GM23248 (cell line): ENCODE results near the gene ACIN1. TPM values are rescaled to one million over a fixed set of nuclear protein-coding genes. Genes with fewer than 3 reads are reported as not detected.

Experiments used
- DNase-seq: peaks from one replicate; pipeline ENCODE4 v3.0.0-alpha.2; 2015
- H2AFZ ChIP-seq: fragments of 200-600 bp; sonication (generic); 2 replicates; pipeline ENCODE4 v1.6.1; 2016; ENCODE audit warnings: antibody characterized with exemption
- H3F3A ChIP-seq: fragments of 200-600 bp; sonication (generic); 2 replicates; pipeline ENCODE4 v1.6.1; 2016; ENCODE audit warnings: mild to moderate bottlenecking, antibody characterized with exemption, mixed run types; ENCODE audit not compliant: insufficient read depth
- H3K27ac ChIP-seq: fragments of 200-600 bp; sonication (generic); 2 replicates; pipeline ENCODE4 v1.5.1; 2016; ENCODE audit warnings: mild to moderate bottlenecking
- H3K27me3 ChIP-seq: fragments of 200-600 bp; sonication (generic); replicated peaks from 2 replicates; pipeline ENCODE4 v1.6.1; 2016; ENCODE audit warnings: mild to moderate bottlenecking; ENCODE audit not compliant: insufficient read depth
- H3K36me3 ChIP-seq: fragments of 200-600 bp; sonication (generic); 2 replicates; pipeline ENCODE4 v1.6.1; 2016; ENCODE audit warnings: low read depth, mild to moderate bottlenecking
- H3K4me1 ChIP-seq: fragments of 200-600 bp; sonication (generic); 2 replicates; pipeline ENCODE4 v1.6.1; 2016; ENCODE audit warnings: mild to moderate bottlenecking; ENCODE audit not compliant: insufficient read depth
- H3K4me2 ChIP-seq: fragments of 200-600 bp; sonication (generic); one replicate; pipeline ENCODE4 v1.6.1; 2016; ENCODE audit warnings: mild to moderate bottlenecking; ENCODE audit not compliant: unreplicated experiment
- H3K4me3 ChIP-seq: fragments of 200-600 bp; sonication (generic); 2 replicates; pipeline ENCODE4 v1.5.1; 2016; ENCODE audit warnings: mild to moderate bottlenecking
- H3K79me2 ChIP-seq: fragments of 200-600 bp; sonication (generic); 2 replicates; pipeline ENCODE4 v1.6.1; 2016; ENCODE audit warnings: mild to moderate bottlenecking; ENCODE audit not compliant: insufficient read depth
- H3K9ac ChIP-seq: fragments of 200-600 bp; sonication (generic); 2 replicates; pipeline ENCODE4 v1.6.1; 2016; ENCODE audit warnings: mild to moderate bottlenecking
- H3K9me2 ChIP-seq: fragments of 200-600 bp; sonication (generic); 2 replicates; pipeline ENCODE4 v1.6.1; 2016; ENCODE audit warnings: mixed run types, mild to moderate bottlenecking, moderate library complexity; ENCODE audit not compliant: insufficient read depth
- H3K9me3 ChIP-seq: fragments of 200-600 bp; sonication (generic); one replicate; pipeline ENCODE4 v1.6.1; 2017; ENCODE audit warnings: low read depth
- H4K20me1 ChIP-seq: fragments of 200-600 bp; sonication (generic); 2 replicates; pipeline ENCODE4 v1.6.0; 2016; ENCODE audit not compliant: insufficient read depth
- EZH2 ChIP-seq: fragments of 200-600 bp; sonication (generic); IDR thresholded peaks from 2 replicates; pipeline ENCODE4 v1.6.1; 2018; ENCODE audit warnings: antibody characterized with exemption, mild to moderate bottlenecking; ENCODE audit not compliant: insufficient read depth, poor library complexity, severe bottlenecking
- EZH2phosphoT487 ChIP-seq: fragments of 200-600 bp; sonication (generic); IDR thresholded peaks from 2 replicates; pipeline ENCODE4 v1.6.1; 2018; ENCODE audit warnings: antibody characterized with exemption, moderate library complexity, mild to moderate bottlenecking, low read depth; ENCODE audit not compliant: insufficient read depth
- WGBS, 2 experiments: methylation state at CpG; one replicate each; pipeline ENCODE4 v1.1.6; 2015 to 2017; ENCODE audit warnings: low lambda C conversion rate in 2 of 2, low coverage in 1 of 2; ENCODE audit errors: missing lambda C conversion rate in 2 of 2; 5-methylcytosine and 5-hydroxymethylcytosine counted together
- in situ Hi-C: fragments of 300-500 bp; cut with MboI; formaldehyde crosslinking; loops from 2 replicates; pipeline ENCODE4 v1.15.0; 2020
- polyA plus RNA-seq: library from polyadenylated mRNA; unstranded; fragments of >200 nt; fragmentation: Nextera tagmentation; extraction: Ambion mirVana; gene quantifications from 2 replicates; pipeline ENCODE4 v1.2.1, GENCODE V29; 2016
- total RNA-seq: library from RNA; depleted of rRNA; stranded (reverse); fragments of >200 nt; shearing (Covaris generic); gene quantifications from 2 replicates; pipeline ENCODE4 v1.2.3, GENCODE V29; 2014

The ACIN1 gene
- total and polyA plus RNA-seq, 2 experiments from 2014 or later, result 35.5 to 63.7 TPM

DNA sequence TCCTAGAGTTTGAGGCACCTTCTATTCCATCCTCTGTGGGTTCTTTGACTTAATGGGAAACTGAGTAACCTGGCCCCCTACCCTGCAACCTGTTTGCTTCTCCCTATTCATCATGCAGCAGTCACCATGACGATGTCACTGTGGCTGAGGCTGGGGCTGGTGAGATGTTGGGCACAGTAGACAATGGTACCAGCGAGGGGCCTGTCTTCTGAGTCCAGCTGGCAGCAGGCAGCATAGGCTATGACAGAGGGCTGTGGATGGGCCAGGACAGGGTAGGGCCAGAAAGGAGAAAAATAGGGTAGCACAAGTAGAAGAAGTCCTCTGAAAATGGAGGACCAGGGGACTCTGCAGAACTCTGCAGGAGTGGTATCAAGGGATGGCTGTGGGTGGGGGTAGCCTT lies 7.9 kb upstream of the ACIN1 start:
- Histone ChIP-seq H3K27ac (no peak overlapping the region), H3K9ac (no peak overlapping the region), H3F3A (peaks cover 14% of the 10 kb centered on the region), H3K4me3 (no peak overlapping the region), H3K79me2 (peaks cover 28% of the 10 kb centered on the region), H4K20me1 (peaks cover 13% of the 10 kb centered on the region; the same call in 1 of the 2 replicates), H3K9me2 (no peaks in the 10 kb centered on the region), H2AFZ (no peak overlapping the region), H3K4me2 (no peak overlapping the region), H3K4me1 (peaks cover 5% of the 10 kb centered on the region; the same call in 1 of the 2 replicates), H3K36me3 (peaks cover 12% of the 10 kb centered on the region; the same call in 1 of the 2 replicates), H3K9me3 (no peaks in the 10 kb centered on the region), H3K27me3 (no peaks in the 10 kb centered on the region)
- 90 to 98% methylated on average over 2 of the region's 2 CpGs for WGBS, 2 experiments
- in situ Hi-C loops, result no loop called here
- no peak for DNase-seq
- TF ChIP-seq EZH2phosphoT487 (no peak), EZH2 (no peak)

DNA sequence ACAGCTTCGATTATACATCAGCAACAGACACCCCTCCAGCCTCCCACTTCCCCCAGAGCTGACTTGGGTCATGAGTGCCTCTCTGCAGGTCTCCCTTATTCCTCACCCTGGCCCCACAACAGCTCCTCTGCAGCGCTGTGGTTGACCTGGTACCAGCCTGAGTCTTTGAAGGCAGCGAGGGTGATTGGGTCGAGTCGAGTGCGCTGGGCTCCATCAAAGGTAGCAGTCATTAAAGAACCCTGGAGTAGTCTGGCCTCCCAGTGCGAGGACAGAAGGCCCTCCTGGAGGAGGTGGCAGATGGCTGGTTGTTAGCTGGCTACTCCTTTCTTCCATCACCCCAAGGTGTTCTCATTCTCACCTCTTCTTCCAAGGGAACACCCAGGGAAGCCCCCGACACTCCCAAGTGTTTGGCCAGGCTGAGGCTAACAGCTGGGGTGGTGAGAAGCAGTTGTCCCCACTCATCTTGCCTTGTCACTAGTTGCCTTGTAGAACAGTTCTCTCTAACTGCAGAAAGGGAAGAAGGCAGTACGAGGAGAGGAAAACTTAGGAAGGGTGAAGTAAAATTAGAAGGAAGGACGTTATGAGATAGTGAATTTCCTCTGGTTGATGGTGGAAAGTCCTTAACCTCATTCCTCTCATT lies 7.2 kb upstream of the ACIN1 start:
- H3K9me3 ChIP-seq, result no peaks in the 10 kb centered on the region
- peaks cover 12% of the 10 kb centered on the region for H3K4me1 ChIP-seq
- TF ChIP-seq EZH2phosphoT487 (no peak), EZH2 (no peak)
- DNase-seq, result no peak
- no peak overlapping the region for H3K27ac ChIP-seq
- peaks cover 35% of the 10 kb centered on the region for H3K79me2 ChIP-seq
- no peaks in the 10 kb centered on the region for H3K9me2 ChIP-seq
- no peaks in the 10 kb centered on the region for H3K27me3 ChIP-seq
- H3K4me3 ChIP-seq, result no peak overlapping the region
- 63 to 66% methylated on average over 10 of the region's 10 CpGs for WGBS, 2 experiments
- peaks cover 14% of the 10 kb centered on the region; the same call in 1 of the 2 replicates for H4K20me1 ChIP-seq
- no peak overlapping the region for H3K4me2 ChIP-seq
- H3F3A ChIP-seq, result peaks cover 14% of the 10 kb centered on the region
- in situ Hi-C loops, result no loop called here
- H2AFZ ChIP-seq, result no peak overlapping the region
- no peak overlapping the region for H3K9ac ChIP-seq
- peaks cover 15% of the 10 kb centered on the region; the same call in 1 of the 2 replicates for H3K36me3 ChIP-seq

DNA sequence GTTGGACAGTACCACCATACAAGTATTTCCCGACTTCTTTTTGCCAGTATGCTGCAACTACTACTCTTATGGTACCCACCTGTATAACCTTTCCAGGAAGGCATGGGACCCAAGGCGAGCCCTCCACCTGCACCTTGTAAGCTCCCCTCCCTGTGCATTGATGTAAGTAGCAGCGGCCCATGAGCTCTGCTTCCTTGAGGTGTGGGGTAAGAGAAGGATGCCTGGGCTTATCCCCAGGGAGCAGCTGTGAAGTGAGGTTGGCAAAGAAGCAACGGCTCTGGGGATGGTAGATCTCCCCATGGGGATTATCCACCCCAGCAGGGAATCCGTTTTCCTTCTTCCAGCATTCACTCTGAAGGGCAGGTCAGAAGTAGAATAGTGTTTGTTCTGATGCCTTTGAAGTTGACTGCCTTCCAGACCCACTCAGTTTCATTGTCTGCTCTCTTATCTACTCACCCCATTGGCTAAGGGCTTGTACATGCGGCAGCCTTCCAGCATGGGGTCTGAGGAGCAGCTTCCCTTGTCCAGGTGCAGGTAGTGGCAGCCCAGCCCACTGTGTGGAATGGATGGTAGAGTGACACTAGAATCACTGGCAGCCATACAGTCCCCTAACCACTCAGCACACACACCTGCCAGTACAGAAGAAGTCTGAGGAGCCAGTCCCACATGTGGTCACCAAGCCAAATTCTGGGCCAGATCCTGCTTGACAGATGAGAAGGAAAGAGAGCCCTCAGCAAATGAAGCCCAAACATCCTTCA lies 6.5 kb upstream of the ACIN1 start:
- H3K4me2 ChIP-seq, result no peak overlapping the region
- in situ Hi-C loops, result no loop called here
- no peak overlapping the region for H2AFZ ChIP-seq
- no peak overlapping the region for H3K27ac ChIP-seq
- H3F3A ChIP-seq, result peaks cover 14% of the 10 kb centered on the region
- H3K27me3 ChIP-seq, result no peaks in the 10 kb centered on the region
- H3K9ac ChIP-seq, result no peak overlapping the region
- H4K20me1 ChIP-seq, result peaks cover 18% of the 10 kb centered on the region; the same call in 1 of the 2 replicates
- no peaks in the 10 kb centered on the region for H3K9me2 ChIP-seq
- peaks cover 18% of the 10 kb centered on the region for H3K4me1 ChIP-seq
- 65 to 67% methylated on average over 6 of the region's 6 CpGs for WGBS, 2 experiments
- no peaks in the 10 kb centered on the region for H3K9me3 ChIP-seq
- H3K79me2 ChIP-seq, result peaks cover 42% of the 10 kb centered on the region
- no peak for DNase-seq
- H3K36me3 ChIP-seq, result peaks cover 15% of the 10 kb centered on the region; the same call in 1 of the 2 replicates
- TF ChIP-seq EZH2 (no peak), EZH2phosphoT487 (no peak)
- no peak overlapping the region for H3K4me3 ChIP-seq

DNA sequence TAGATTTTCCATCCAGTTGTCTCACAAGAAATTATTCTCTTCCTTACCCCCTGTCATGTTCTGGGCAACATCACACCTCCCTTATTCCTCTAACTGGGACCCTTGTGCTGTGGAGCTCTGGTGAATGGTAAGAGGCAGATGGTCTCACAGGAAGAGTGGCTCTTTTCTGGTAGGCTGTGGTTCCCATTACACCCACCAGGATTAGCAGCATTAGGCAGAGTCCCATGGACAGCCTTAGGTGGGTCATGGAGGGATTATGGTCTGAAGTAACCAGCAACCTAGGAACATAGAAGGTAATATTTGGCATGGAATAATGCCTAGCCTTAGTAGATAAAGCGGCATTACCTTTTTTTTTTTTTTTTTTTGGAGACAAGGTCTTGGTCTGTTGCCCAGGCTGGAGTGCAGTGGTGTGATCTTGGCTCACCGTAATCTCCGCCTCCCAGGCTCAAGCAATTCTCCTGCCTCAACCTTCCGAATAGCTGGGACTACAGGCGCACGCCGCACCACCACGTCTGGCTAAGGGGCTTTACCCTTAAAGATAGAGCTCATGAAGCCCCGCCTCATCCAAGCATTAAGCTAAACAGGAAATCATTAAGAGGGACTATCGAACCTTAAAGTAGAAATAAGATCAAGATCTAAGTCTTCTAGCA lies 4.4 kb upstream of the ACIN1 start:
- H3K4me2 ChIP-seq, result no peak overlapping the region
- DNase-seq, result no peak
- H3K79me2 ChIP-seq, result peaks cover 54% of the 10 kb centered on the region
- 92 to 98% methylated on average over 10 of the region's 10 CpGs for WGBS, 2 experiments
- H3K9me2 ChIP-seq, result no peaks in the 10 kb centered on the region
- no peak overlapping the region for H2AFZ ChIP-seq
- no peaks in the 10 kb centered on the region for H3K9me3 ChIP-seq
- no peak overlapping the region for H3K27ac ChIP-seq
- no peaks in the 10 kb centered on the region for H3K27me3 ChIP-seq
- H3K4me1 ChIP-seq, result peaks cover 14% of the 10 kb centered on the region
- in situ Hi-C loops, result no loop called here
- H3K9ac ChIP-seq, result no peak overlapping the region
- peaks cover 23% of the 10 kb centered on the region for H3F3A ChIP-seq
- H4K20me1 ChIP-seq, result peaks cover 18% of the 10 kb centered on the region; the same call in 1 of the 2 replicates
- no peak for TF ChIP-seq EZH2
- TF ChIP-seq EZH2phosphoT487, result no peak
- H3K36me3 ChIP-seq, result peaks cover 15% of the 10 kb centered on the region; the same call in 1 of the 2 replicates
- no peak overlapping the region for H3K4me3 ChIP-seq
